Measurements from ENCODE around the gene ATF7IP.

The ATF7IP gene

DNA sequence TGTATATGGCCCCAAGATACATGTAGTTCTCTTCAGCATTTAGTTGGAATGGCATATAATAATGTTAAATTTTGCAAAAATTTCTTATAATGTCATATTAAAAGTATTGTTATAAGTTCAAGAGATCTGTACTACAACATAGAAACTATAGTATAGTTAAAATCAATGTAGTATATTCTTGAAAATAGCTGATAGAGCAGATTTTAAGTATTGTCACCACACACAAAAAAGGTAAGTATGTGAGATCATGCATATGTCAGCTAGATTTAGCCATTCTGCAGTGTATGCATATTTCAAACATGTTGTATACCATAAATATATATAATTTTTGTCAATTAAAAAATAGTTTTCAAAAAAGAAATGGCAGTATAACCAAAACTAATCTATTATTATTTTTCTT, 115.7 kb downstream of the ATF7IP start:
- DNase-seq (ENCODE audit: low spot score) = no peak

DNA sequence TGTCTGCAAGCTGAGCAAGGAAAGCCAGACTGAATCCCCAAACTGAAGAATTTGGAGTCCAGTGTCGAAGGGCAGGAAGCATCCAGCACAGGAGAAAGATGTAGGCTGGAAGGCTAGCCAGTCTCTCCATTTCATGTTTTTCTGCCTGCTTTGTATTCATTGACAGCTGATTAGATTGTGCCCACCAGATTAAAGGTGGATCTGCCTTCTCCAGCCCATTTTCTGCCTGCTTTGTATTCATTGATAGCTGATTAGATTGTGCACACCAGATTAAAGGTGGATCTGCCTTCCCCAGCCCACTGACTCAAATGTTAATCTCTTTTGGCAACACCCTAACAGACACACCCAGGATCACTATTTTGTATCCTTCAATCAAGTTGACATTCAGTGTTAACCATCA, 116.9 kb downstream of the ATF7IP start:
- DNase-seq (ENCODE audit: low spot score) = no peak

DNA sequence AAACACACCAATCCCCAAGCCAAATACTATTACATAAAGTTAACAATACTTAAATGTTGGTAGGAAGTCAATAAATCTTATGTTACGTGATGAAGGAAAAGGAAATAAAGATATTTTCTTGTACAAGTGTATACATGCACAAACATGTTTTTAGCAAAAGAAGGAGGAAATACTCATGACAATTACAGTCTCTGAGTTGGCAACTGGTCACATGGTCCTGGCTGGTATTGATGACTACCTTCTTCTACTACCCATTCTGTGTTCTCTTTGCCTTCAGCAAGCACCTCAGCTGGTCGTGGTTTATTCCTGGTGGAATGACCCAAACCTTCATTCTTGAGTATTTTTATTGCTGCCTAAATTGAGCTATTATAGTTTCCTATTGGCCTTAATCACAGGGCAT, 117.4 kb downstream of the ATF7IP start:
- DNase-seq (ENCODE audit: low spot score) = no peak

DNA sequence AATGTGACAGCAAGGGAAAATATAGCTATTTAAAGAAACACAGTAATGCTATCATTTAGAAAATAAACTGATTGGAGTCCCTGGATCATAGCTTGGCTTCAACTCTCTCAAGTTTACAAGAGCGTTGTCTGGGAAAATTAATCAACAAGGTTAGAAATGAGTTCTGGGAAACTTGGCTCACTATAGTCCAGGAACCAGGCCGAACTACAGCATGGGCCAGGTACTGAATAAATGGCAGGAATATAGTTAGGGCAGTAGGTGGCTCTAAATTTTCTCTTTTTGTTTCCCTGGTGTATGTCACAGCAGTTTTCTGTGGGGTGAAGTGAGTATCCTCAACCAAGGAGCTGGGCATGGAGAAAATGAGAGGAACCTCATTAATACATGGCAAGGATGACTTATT, 129.8 kb downstream of the ATF7IP start:
- no peak for DNase-seq (ENCODE audit: low spot score)

DNA sequence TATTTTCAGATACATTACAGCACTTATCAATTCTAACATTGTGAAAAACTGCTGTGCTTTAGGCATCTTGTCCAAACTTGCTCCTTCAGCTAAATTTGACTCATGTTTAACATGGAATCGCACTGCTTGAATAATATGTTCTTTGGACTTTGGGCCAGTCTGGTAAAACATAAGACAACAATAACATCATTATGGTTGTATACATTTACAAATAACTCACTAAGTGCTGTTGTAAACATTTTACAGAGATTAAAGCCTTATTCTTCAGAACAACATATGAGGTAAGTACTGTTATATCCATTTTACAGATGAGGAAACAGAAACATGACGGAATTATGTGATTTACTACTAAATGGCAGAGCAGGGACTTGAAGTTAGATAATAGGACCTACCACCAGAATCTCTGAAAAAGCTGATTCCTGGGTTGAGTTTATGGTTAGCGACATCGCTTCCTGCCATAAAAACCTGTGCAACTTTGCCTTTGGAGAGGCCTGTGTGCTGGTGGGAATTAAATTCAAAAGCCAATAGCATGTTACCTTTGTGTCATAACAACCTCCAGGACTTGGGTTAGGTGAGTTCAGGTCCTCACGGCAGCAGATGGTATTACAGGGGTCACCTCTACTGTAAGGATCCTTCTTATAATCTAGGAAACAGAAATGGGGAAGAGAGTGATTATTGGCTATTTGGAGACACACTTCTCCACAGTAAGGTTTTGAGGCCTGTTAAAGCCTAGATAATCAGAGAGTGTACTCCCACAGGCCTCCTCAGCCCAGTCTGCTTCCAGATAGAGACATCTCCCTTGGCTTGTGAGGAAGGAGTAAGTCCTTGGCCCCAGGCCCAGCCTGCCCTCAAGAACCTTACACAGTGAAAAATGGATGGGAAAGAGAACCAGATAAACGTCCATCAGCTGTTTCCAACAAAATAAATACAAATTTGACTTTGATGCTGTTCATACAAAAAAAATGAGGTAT, 140.4 kb downstream of the ATF7IP start:
- no peak for DNase-seq (ENCODE audit: low spot score)

DNA sequence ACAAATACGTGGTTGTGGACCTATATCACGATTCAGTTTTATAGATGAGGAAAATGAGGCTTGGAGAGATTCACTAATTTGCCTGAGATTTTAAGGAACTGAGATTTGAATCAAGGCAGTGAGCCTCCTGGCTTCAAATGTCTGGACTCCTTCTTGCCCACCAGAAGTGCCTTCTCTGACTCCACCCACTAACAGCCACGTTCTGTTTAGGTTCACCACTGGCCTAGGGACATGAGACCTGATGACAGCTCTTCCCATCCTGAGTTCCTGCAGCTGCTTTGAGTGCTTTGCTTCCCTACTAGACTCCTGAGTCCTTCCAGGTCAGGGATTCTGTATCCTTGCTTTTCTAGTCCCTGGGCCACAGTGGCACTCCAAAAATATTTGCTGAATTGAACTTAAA, 145.1 kb downstream of the ATF7IP start:
- DNase-seq (ENCODE audit: low spot score) = no peak

DNA sequence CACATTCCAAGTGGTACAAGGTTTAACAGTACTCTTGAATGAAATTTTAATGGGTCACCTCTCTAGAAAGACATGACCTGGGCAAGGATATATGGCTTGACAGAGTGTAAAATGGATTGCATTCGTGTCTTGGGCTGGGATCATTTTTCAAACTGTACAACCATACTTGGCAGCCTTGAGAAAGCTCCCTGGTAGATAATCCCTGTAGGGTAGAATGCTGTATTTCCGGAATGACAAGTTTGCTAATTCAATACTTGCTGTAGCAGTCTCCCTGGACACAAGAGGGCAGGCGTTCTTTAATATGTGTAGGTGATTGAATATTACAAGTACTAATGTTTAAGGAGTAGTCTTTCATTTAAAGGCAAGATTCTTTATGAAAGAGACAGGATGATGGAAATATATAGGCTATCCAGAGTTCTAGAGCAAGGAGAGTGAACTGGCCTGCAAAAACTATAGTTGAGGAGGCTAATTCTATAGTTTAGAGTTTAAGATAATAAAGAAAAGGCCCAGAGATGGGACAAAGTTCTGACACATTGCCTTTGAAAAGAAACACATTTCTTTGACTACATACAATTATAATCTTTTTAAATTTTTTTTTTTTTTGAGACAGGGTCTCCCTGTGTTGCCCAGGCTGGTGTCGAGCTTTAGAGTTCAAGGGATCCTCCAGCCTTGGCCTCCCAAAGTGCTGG, 148.8 kb downstream of the ATF7IP start:
- DNase-seq (ENCODE audit: low spot score) = no peak

DNA sequence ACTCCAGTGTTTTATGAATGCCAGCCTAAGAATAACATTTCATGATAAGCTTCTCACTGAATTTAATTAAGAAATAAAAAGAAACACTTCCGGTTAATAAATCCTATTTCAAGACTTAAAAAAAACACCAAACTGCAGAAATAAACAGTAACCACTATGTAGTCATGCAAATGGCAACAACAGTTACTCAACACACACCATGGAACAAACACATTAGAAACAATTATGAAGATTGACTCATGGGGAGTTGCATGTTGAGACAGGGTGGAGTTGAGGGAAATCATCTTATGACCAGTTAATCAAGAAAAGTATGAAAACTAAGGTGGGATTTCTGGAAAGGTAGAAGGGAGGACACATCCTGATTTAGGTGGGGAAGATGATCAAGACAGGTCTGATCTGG, 149.5 kb downstream of the ATF7IP start:
- peak; percentile 18 for DNase-seq (ENCODE audit: low spot score)

DNA sequence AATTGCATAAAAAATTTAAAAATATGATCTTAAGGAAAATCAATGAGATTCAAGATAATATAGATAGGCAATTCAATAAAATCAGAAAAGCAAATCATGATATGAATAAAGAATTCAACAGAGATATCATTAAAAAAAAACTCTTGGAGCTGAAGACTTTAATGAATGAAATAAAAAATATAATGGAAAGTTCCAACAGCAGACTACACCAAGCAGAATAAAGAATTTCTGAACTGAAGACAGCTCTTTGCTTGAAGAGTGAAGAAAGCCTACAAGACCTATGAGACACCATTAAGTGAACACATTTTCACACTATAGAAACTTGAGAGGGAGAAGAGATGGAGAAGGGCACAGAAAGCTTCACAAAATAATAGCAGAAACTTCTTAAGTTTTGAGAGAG, 156.3 kb downstream of the ATF7IP start:
- DNase-seq (ENCODE audit: low spot score) = no peak

DNA sequence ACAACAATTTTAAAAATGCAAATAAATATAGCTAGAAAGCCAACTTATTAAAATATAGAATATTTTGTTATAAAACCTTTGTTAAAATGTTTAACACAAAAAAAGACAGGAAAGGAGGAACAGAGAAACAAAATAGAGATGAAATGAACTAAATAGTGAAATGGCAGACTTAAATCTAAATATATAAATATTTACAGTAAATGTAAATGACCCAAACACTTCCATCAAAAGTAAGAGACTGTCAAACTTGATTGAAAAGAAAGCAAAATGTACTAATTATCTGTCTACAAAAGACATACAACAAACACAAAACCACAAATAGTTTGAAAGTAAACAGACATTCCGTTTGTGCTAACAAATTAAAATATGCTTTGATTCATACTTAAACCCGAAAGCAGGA, 160.5 kb downstream of the ATF7IP start:
- DNase-seq (ENCODE audit: low spot score) = no peak

DNA sequence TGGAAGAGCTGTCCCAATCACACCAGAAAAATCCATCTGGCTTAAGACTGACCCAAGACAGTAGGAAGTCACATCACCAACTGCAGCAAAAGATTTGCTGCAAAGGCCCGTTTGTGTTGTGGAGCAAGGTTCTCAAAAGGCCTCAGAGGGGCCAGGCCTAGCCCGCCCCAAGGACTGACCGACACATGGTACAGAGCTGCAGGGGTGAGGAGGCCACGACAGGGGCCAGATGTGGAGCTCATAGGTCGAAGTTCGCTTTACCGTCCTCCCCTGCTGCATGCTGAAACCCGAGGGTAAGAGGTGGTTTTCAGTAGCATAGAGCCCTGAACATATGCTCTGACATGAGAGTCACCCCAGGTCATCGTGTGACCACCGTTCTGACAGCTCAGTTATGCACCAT, 166.7 kb downstream of the ATF7IP start:
- DNase-seq (ENCODE audit: low spot score) = no peak

DNA sequence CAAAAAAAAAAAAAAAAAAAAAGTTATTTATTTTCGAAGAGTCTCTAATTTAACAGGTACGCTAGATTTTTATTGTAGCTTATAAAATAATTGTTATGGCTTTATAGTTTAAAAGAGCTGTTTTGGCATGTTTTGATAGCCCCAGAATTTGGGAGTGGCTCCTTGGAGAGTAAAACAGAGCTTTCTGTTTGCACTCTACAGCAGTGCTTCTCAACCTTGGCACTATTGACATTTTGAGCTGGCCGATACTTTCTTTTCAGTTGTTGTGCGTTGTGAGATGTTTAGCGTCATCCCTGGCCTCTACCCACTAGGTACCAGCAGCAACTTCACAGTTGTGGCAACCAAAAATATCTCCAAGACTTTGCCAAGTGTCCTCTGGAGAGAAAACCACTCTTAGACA, 171.6 kb downstream of the ATF7IP start:
- no peak for DNase-seq (ENCODE audit: low spot score)

DNA sequence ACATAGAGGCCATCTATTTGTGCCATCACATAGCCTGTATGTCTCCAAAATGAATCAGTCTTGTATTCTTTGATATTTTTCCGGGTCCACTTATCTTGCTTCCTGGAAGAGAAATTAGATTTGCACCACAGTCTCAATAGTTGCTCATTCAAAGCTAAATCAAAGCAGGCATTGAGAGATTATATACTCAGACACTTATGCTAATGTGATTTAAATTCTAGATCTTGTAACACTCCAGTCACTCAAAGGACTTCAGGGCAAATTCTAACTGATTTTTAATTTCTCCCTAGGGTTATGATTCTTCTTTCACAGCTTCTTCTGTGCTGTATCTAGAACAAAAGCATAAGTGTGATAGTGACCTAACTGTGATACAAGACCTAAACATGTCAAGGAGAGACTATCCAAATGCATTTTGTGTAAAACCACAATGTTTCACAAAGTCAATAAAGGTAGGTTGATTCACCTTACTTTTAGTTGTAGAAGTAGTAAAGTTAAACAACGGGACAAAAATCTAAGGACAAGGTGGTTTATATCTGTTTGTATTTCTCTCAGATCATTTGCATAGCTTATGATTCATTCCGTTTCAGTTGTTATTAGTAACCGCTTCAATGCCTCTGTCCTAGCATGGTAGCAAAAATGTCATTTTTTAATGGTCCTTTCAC, 175.4 kb downstream of the ATF7IP start:
- no peak for DNase-seq (ENCODE audit: low spot score)

DNA sequence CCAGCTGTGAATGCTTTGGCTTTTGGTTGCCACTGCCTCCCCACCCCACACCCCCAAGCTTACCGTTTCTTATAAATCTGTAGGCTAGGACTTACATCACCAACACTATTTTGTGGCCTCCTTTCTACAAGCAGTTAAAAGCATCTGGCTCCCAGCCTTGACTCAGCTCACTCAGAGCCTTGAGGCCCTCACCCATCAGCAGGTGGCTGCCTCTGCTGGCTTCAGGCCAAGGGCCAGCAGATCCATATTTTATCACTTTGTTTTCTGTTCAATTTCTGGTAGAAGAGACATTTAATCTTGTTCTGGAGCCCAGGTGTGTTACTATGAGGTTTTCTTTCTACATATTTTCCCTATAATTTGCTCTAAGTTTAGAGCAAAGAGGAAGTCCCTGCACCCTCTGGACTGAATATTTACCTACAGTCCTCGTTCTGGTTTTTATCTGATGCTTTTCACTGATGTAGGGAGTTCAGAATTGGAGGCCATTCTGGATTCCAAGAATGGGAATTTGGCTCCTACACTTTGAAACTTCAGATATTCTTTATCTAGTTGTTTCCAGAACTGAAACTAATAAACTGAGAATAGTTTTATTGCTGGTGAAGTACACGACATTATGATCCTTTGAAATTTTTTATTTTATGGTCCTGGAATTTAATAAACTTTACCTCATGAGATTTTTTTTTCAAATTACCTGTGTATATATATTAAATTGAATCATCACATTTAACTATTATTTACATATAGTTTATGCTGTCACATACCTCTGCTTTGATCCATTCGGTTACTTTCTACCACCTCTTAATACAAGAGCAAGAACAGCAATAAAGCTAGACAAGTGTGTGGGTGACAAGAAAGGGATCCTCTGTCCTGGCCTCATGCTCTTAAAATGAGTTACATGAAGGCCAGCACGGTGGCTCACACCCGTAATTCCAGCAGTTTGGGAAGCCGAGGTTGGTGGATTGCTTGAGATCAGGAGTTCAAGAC, 180.0 kb downstream of the ATF7IP start:
- DNase-seq (ENCODE audit: low spot score) = no peak

DNA sequence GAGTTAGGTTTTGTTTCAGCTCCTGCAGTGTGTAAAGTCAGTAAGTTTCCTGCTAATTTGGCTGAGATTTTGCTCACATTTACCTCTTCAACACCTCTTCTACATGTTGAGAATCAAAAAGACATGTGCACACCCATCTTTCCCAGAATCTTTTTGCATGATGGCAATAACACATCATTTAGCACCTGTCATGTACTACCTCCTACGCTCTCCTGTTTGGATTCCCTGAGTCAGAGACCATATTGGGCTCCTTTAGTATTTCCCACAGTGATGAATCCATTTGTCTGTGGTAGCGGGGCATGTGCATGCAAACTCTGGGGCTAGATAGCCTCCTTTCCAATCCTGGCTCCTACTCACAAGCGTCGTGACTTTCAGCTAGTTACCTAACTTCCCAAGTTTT, 182.1 kb downstream of the ATF7IP start:
- no peak for DNase-seq (ENCODE audit: low spot score)

DNA sequence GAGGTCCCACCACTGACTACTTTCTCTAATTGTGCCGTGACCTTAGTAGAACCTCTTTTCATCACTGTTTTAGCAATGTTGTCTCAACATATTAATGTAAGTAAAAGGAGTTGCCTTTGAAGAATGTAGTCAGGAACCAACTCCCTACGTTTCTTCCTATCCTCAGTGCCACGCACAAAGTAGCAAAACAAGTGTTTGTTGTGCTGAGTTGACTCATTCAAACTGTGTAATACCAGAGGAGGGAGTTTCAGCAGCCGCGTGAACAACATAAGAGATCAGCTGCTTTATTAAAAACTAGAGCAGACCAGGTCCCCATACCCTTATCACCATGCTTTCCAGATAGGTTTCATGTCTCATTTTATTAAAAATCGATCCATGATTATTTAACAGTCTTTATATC, 183.1 kb downstream of the ATF7IP start:
- no peak for DNase-seq (ENCODE audit: low spot score)
